ENCODE measurements around the gene NT5C1A.

GRCh38 chr1:39681294-39681693 is 9.4 kb upstream of the NT5C1A start:
- TF ChIP-seq ZBTB26 (tag by site-specific recombination; optimal IDR thresholded peaks at IDR 0.05) (no peak), REST (tag by site-specific recombination; IDR thresholded peaks at IDR 0.05) (no peak), ZNF221 (tag by site-specific recombination; IDR thresholded peaks at IDR 0.05; ENCODE audit: borderline replicate concordance) (no peak), CTCF (tag by site-specific recombination; IDR thresholded peaks at IDR 0.05) (no peak), ZNF146 (tag by site-specific recombination; IDR thresholded peaks at IDR 0.05) (no peak), ZNF510 (tag by site-specific recombination; IDR thresholded peaks at IDR 0.05; ENCODE audit: insufficient replicate concordance) (no peak), ZNF37A (tag by site-specific recombination; IDR thresholded peaks at IDR 0.05) (no peak), ZNF658 (tag by site-specific recombination; IDR thresholded peaks at IDR 0.05) (no peak), ZNF626 (tag by site-specific recombination; IDR thresholded peaks at IDR 0.05) (no peak), ZNF398 (tag by site-specific recombination; IDR thresholded peaks at IDR 0.05) (no peak)

Data from HEK293 (cell line).